ENCODE measurements around the gene MED16.

DNA sequence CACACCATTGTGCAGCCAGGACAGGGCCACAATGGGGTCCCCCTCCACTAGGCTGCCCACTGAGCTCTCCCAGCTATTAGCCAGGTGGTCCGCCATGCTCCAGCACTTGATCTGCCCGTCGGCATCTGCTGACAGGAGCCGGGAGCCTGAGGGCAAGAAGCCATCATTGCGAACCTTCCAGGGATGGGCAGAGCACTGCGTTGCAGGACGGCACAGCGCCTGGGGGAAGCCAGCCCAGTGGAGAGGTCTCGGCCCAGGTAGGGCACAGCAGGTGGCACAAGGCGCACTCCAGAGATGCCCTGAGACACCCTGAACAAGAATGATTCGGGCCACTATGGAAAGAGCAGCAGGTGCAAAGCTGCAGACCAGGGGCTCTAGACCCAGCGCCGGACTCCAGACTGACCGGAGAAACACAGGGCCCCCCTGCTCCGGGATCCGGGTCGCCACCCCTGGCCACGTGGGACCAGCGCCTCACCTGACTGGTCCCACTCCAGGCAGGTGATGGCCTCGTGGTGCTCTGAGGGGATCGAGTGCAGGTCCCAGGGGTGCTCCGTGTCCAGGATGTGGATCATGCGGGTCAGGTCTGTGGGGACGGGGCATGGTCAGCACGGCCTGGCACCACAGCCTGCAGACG, 3.2 kb downstream of the MED16 start:
- no peak for TF ChIP-seq CTCF (conservative IDR thresholded peaks at IDR 0.05 in 1 of 2, IDR thresholded peaks at IDR 0.05 in 1 of 2; ENCODE audit: low read depth in 1 of 2, low read length in 2 of 2)
- no peak for TF ChIP-seq EZH2 (IDR thresholded peaks at IDR 0.05; ENCODE audit: low read length, missing control alignments)
